HepG2 (cell line): ENCODE results near the gene RBM12. TPM values are rescaled to one million over a fixed set of nuclear protein-coding genes. Genes with fewer than 3 reads are reported as not detected.

ENCODE experiments used
- ARID3A ChIP-seq: IDR thresholded peaks from 2 replicates; pipeline ENCODE4 v1.6.1; 2012; ENCODE audit warnings: low read depth, low read length, improper control_type of control experiment
- BATF2 ChIP-seq: sonication (generic); formaldehyde crosslinking; IDR thresholded peaks from 2 replicates; pipeline ENCODE4 v1.8.0; 2022; ENCODE audit warnings: mild to moderate bottlenecking, missing genetic modification reagents, moderate library complexity
- BORCS8-MEF2B ChIP-seq: sonication (generic); formaldehyde crosslinking; IDR thresholded peaks from 2 replicates; pipeline ENCODE4 v1.8.0; 2022; ENCODE audit warnings: mild to moderate bottlenecking, missing genetic modification reagents
- GLMP ChIP-seq: sonication (generic); formaldehyde crosslinking; IDR thresholded peaks from 2 replicates; pipeline ENCODE4 v1.9.0; 2021; ENCODE audit warnings: missing genetic modification reagents, mild to moderate bottlenecking, borderline replicate concordance
- HBP1 ChIP-seq: IDR thresholded peaks from 2 replicates; pipeline ENCODE4 v1.6.1; 2016; ENCODE audit warnings: low read depth, control low read depth
- HMGXB4 ChIP-seq, 2 experiments: sonication (generic) in 1 of 2; formaldehyde crosslinking in 1 of 2; IDR thresholded peaks; 2 replicates each; pipeline versions ENCODE4 v1.4.0 to v1.6.1; 2018 to 2020; ENCODE audit warnings: missing genetic modification reagents in 2 of 2, borderline replicate concordance in 1 of 2, low read depth in 1 of 2, mild to moderate bottlenecking in 1 of 2, missing biosample characterization in 1 of 2
- MBNL3 ChIP-seq: fragments of 250-450 bp; sonication (Bioruptor Pico); conservative IDR thresholded peaks from 2 replicates; pipeline ENCODE4 v1.8.0; 2022; ENCODE audit warnings: mild to moderate bottlenecking, inconsistent platforms
- PAWR ChIP-seq: sonication (generic); formaldehyde crosslinking; IDR thresholded peaks from 2 replicates; pipeline ENCODE4 v1.4.0; 2020; ENCODE audit warnings: missing genetic modification reagents, mild to moderate bottlenecking, borderline replicate concordance
- PBX3 ChIP-seq: sonication (generic); formaldehyde crosslinking; IDR thresholded peaks from 2 replicates; pipeline ENCODE4 v1.8.1; 2023; ENCODE audit warnings: missing genetic modification reagents, inconsistent platforms, borderline replicate concordance
- POLR2AphosphoS2 ChIP-seq: IDR thresholded peaks from 2 replicates; pipeline ENCODE4 v1.6.1; 2011; ENCODE audit warnings: low read depth, low read length, improper control_type of control experiment
- PTBP1 ChIP-seq: fragments of 200-400 bp; formaldehyde crosslinking; IDR thresholded peaks from 2 replicates; pipeline ENCODE4 v1.6.1; 2018; ENCODE audit warnings: low read length, low read depth; ENCODE audit not compliant: poor library complexity, severe bottlenecking
- SP1 ChIP-seq, 2 experiments: fragments of 450-650 bp in 1 of 2; sonication (generic) in 1 of 2; formaldehyde crosslinking in 1 of 2; IDR thresholded peaks; 2 replicates each; pipeline versions ENCODE4 v1.4.0 to v1.6.1; 2016 to 2020; ENCODE audit warnings: missing genetic modification reagents in 1 of 2
- SRY ChIP-seq: sonication (generic); formaldehyde crosslinking; IDR thresholded peaks from 2 replicates; pipeline ENCODE4 v1.8.0; 2022; ENCODE audit warnings: mild to moderate bottlenecking, missing genetic modification reagents
- TBX3 ChIP-seq: fragments of 450-650 bp; IDR thresholded peaks from 2 replicates; pipeline ENCODE4 v1.6.1; 2017; ENCODE audit warnings: antibody characterized with exemption, mild to moderate bottlenecking, inconsistent platforms, borderline replicate concordance
- U2AF2 ChIP-seq: fragments of 200-400 bp; formaldehyde crosslinking; IDR thresholded peaks from 2 replicates; pipeline ENCODE4 v1.6.1; 2017; ENCODE audit warnings: low read depth, mild to moderate bottlenecking, low read length
- ZNF350 ChIP-seq: sonication (generic); formaldehyde crosslinking; IDR thresholded peaks from 2 replicates; pipeline ENCODE4 v1.4.0; 2020; ENCODE audit warnings: mild to moderate bottlenecking, low read depth, missing genetic modification reagents, borderline replicate concordance
- ZNF597 ChIP-seq: sonication (generic); formaldehyde crosslinking; IDR thresholded peaks from 2 replicates; pipeline ENCODE4 v1.5.0; 2020; ENCODE audit warnings: missing genetic modification reagents
- polyA plus RNA-seq, 8 experiments: library from polyadenylated mRNA; depleted of rRNA in 3 of 8; stranded (reverse) in 7 of 8; unstranded in 1 of 8; fragments of >200 nt; fragmentation: Illumina TruSeq in 4 of 8; extraction: Trizol in 4 of 8; gene quantifications; 2 replicates each; pipeline versions ENCODE4 v1.2.1 to v1.2.3, GENCODE V29; 2011 to 2016; ENCODE audit warnings: low read depth in 4 of 8, missing spikeins in 1 of 8, mixed read lengths in 1 of 8; ENCODE audit not compliant: insufficient read depth in 1 of 8
- total RNA-seq, 5 experiments: library from RNA; depleted of rRNA; stranded (reverse); fragments of >200 nt; fragmentation: Illumina TruSeq; extraction: Trizol; gene quantifications; 2 replicates each; pipeline ENCODE4 v1.2.3, GENCODE V29; 2016; ENCODE audit warnings: low read depth in 1 of 5

The RBM12 gene
- total and polyA plus RNA-seq, 2 of the 13 experiments (the other 11 are each of a cell fraction or from before 2014, with no cell fraction given), result 97.9 to 104 TPM

GRCh38 chr20:35664466-35665206, at the start of gene RBM12, which contains the start of gene CPNE1 (continued):
- TF ChIP-seq PTBP1 (peak; percentile 64), POLR2AphosphoS2 (peak; percentile 96; the same call in 1 of the 2 replicates), HBP1 (CRISPR knock-in tag) (peak; percentile 79), ARID3A (no peak), TBX3 (peak; percentile 55), BORCS8-MEF2B (CRISPR knock-in tag) (peak; percentile 94; the same call in 1 of the 2 replicates), PBX3 (CRISPR knock-in tag) (peak; percentile 37; the same call in 1 of the 2 replicates), ZNF597 (CRISPR knock-in tag) (no peak), U2AF2 (no peak), ZNF350 (CRISPR knock-in tag) (peak; percentile 97), SRY (CRISPR knock-in tag) (peak; percentile 99), MBNL3 (CRISPR knock-in tag) (no peak), PAWR (peak; percentile 92; the same call in 1 of the 2 replicates), HMGXB4 (CRISPR knock-in tag; IDR thresholded peaks at IDR 0.05; ENCODE audit: borderline replicate concordance in 1 of 2, low read depth in 1 of 2) (peak; percentile 98 to 99), SP1 (IDR thresholded peaks at IDR 0.05) (no peak; the same call in 1 of the 2 replicates), SP1 (CRISPR knock-in tag; IDR thresholded peaks at IDR 0.05) (peak; percentile 81), GLMP (CRISPR knock-in tag) (no peak), BATF2 (CRISPR knock-in tag) (no peak; the same call in 1 of the 2 replicates)
